Measurements from ENCODE around the gene FHOD1.
A peak's percentile ranks its signal among the peaks of the same experiment; 100 is the strongest.

FHOD1 gene

DNA sequence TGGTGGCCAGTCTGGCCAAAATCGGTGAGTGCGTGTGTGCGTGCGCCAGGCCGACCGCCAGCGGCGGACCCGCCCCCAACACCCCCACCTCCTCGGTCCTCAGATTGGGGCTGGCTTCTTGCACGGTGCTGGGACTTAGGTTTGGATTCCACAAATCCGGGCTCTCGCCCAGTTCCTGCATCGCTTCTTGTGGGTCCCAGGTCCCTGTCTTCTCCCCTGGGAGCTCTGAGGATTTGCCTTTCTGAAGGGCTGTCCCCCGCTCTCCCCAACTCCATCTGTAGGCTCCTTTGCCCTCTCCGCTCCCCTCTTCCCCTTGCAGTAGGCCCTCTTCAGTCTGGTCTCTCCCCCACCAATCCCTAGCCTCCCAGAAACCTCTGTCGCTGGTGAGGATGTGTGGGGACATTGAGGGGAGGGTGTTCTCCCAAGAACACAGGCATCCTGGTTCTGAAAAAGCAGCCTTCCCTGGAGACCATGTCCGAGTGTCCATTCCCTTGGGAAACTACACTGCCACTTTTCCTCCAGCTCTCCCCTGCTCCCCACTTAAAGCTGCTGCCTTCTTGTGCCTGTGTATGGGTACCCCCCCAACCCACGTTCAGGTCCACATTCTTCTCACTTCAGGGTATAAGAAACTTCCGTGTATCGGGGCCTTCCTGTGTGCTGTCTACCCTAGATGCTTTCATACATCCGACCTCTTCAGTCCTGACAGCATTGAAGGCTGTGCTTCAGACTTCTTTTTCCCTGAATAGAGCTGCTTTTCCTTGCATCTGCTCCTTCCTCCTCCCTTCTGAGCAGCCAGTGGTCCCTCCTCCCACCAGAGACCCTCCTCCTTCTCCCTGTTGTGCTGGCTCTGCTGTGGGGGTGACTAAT, 2.1 kb upstream of the FHOD1 start:
- no peak for DNase-seq (ENCODE audit: low read depth)

DNA sequence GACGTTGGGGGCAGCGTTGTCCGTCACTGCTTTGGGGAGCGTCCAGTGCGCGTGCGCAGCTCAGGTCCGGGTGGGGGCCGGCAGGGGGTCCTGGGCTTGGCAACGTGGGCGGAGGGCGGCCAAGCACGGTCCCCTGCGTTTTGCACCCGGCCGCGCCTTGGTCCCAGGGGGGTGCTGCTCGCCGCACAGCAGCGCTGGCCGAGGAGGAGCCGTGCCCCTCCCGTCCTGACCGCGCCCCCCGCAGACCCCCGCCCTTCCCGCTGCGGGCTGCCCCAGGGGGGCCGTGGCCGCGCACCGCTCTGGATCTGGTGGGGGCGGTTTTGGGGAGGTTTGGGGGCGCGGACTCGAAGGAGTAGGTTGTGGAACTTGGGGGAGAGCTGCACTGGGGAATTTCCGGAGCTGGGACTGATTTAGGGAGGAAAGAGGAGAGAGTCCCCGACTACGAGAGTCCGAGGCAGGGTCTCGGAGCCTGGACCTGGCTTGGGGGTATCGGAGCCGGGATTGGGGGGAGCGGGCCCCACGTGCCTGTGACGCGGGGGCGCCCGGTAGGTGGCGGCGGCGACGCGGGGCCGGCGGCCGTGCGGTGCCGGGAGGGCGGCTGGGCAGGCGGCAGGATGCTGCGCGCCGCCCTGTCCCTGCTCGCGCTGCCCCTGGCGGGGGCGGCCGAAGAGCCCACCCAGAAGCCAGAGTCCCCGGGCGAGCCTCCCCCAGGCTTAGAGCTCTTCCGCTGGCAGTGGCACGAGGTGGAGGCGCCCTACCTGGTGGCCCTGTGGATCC, 1.3 kb upstream of the FHOD1 start, which contains the start of gene SLC9A5:
Gene SLC9A5, plus strand, starts transcription at position 579 of the 777 bp plus-strand sequence. Its CDS starts 36 bp downstream, at position 615.
- DNase-seq (ENCODE audit: low read depth), result no peak

DNA sequence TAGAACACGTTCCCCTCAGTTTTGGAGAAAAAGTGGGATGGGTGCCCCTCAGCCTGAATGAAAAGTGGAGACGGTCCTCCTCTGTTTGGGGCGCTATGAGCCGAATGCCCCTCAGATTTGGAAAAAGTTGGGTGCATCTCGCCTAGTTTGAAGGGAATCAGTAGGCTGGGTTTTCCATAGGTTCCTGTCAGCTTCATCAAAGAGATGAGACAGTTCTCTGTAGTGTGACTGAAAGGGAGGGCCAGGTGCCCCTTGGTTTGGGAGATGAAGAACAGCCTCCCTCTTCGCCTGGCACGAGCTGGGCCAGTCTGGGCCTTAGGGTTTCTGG, 756 bp upstream of the FHOD1 start:
- DNase-seq (ENCODE audit: low read depth), result no peak

DNA sequence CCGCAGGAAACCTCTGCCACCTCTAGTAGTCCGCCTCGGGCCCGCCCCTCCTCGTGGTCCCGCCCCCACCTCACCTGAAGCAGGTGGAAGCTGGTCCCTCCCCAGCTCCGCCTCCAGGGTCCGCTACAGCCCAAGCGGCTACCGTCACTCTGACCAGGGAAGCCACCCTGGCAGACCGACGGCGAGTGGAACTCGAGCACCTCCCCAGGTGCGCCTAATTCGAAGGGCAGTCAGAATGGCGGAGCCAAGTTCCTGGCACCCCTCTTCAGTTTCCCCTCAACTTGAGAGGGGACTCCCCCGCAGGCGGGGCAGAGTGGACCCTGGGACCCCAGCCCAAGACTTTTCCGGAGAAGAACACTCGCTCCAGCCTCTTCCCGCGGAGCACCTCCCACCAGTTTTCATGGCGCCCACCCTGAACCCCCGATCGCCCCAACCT, 507 bp downstream of the FHOD1 start:
- DNase-seq (ENCODE audit: low read depth), result no peak

DNA sequence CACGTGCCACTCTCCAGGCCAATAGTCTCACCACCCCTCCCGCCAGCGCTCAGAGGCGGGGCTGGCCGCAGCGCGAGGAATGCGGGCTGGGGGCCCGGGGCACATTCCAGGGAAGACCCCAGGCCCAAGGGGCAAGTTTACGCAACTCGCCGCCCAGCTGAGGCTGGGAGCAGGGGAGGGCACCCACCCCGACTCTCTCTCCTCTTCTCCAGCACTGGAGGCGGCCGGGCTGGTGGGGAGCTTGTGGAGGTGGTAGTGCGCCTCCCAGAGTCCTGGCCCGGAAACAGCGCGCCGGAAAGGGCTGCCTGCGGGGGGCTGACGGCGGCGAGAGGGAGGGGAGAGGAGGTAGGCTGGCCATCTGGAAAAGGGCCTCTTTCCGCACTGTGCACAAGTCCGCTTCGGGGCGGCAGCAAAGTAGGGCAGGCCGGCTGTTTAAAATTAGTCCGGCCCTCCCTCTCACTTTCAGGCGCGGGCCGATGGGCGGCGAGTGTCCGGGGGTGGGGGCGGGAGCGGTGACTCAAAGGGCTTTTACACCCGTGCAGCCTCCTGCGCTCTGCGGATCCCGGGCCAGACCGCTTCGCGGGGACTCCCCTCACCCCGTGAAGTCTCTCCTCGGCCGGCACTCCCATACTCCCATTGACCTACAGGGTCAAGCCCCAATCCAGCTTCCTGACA, 1.1 kb downstream of the FHOD1 start:
- no peak for DNase-seq (ENCODE audit: low read depth)

- DNase-seq (ENCODE audit: low read depth), result no peak
Observed at GRCh38 chr16:67245674-67246080, 1.6 kb downstream of the FHOD1 start.

DNA sequence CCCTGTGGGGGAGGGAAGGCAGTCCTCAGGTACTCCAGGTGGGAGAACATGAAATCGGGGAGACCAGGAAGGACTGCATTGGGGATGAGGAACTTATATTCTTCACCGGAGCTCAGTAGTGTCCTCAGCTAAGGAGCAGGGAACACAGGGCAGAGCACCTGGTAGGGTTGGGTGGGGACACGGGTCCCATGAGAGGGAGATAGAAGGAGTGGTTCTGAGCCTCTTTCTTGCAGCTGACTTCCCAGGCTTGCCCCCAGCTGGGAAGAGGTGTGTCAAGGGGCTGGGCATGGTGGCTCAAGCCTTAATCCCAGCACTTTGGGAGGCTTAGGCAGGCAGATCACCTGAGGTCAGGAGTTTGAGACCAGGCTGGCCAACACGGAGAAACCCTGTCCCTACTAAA, 2.1 kb downstream of the FHOD1 start:
- DNase-seq (ENCODE audit: low read depth), result no peak

DNA sequence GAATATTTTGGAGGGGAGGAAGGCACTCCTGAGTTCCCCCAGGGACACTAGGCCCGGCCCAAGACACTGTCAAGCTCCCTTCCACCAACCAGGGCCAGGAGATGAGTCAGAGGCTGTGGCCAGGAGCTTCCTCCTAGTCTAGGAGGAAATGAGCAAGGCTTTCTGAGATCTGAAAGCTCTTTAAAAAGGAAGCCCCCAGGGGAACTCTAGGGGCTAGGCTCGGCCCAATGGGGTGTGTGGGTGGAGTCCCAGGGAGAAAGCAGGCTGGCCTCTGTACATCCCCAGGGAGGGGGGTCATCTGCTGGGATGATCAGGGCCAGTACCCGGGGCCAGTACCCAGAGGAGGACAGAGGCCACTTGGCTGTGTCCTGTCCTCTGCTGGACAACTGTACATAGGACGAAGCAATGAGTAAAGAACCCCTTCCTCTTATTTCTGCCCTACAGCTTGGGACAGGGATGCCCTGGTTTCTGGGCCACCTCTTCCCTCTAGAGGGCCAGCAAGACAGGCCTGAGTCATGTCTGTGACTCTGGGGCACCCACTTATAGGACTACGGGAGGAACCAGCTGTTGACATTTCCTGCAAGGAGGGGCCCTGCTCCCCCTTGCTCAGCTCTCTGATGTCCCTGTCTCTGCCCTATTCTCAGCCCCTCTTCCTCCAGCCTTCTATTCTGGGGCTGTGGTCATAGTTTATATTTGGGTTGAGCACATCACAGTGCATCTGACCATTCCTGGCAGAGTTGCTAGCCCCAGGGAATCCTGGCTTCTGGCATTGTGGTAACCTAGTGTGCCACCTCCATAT, 2.7 kb downstream of the FHOD1 start:
- DNase-seq (ENCODE audit: low read depth), result peak; percentile 86

DNA sequence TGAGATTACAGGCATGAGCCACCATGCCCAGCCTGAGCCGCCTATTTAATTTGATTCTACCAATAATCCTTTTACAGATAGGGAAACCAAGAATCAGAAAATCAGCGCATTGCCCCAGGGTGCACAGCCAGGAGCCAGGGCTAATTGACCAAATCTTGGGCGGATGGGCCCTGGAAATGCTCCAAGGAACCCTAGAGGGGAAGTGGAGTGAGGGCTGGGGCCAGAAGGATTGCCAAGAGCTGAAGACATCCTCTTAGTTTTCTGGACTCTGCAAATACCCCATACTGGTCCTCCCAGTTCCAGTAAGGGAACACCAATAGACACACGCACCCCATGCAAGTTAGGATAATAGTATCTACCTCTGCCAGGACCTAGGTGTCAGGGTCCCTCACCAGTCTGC, 3.8 kb downstream of the FHOD1 start:
- no peak for DNase-seq (ENCODE audit: low read depth)

DNA sequence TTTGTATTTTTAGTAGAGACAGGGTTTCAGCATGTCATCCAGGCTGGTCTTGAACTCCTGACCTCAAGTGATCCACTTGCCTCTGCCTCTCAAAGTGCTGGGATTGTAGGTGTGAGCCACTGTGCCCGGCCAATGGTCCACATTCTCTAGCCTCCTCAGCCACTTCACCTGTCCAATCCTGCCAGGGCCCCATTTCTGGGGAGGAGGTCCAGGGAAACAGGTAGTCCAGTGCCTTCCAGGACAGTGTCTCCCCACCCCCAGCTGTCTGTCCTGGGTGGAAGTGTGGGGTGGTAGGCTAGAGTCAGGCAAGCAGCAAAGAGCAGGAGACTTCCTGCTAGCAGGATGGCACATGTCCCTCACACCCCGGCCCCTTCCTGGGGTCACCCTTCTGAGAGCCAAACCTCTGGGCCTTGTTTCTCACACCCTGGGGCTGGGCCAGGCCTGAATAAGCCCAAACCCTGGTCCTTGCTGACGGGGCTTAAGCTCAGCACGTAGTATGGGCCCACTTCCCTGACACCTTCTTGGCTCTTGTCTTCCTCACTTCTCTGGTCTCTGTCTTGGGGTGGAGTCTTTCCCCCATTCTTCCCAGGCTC, 5.0 kb downstream of the FHOD1 start:
- no peak for DNase-seq (ENCODE audit: low read depth)

- DNase-seq (ENCODE audit: low read depth), result peak; percentile 72
Observed at GRCh38 chr16:67241008-67241900, 6.0 kb downstream of the FHOD1 start.

DNA sequence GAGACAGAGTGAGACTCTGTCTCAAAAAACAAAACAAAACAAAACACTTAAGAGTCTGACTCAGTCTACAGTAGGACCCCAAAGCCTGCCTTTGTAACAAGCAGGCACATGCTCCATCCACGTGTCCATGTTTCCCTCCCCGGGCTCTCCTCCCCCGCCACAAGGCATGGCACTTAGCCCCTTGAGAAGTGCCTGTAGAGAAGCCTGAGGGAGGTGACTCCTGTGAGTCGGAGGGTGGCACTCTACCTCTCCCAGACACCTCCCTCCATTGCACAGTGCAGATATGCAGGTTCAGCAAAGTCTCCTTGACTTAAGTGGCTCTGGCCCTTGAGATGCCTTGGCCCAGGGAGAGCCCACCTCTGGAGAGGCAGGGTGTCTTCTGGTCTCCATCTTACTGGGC, 6.8 kb downstream of the FHOD1 start:
- DNase-seq (ENCODE audit: low read depth), result no peak

DNA sequence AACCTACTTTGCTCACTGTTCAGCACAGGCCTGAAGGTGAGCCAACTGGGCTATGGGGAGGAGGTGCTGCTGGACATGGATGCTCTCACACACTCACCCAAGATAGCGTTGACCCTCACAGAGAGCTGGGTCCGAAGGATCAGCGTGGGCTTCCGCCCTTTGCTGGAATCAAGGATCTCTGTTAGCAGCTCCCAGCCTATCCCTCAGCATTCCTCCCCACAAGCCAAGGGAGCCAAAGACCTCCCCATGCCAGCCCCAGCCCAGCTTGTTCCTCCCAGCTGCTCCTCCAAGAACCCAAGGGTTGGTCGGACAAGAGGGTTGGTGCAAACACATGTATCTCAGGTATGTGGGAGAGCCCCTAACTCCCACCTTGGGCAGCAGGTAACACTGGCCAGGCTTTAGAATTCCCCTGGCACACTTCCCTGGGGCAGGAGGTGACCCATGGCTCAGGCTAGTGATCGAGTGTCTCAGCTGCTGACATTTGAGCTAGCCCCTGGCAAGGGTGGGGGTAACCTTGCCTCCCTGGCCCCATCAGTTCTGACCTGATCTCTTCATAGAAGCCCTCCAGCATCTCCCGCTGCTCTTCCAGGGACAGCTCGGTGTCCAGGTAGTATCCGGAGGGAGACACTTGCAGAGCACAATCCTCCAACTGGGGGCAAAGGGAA, 8.3 kb downstream of the FHOD1 start:
- DNase-seq (ENCODE audit: low read depth), result no peak

DNA sequence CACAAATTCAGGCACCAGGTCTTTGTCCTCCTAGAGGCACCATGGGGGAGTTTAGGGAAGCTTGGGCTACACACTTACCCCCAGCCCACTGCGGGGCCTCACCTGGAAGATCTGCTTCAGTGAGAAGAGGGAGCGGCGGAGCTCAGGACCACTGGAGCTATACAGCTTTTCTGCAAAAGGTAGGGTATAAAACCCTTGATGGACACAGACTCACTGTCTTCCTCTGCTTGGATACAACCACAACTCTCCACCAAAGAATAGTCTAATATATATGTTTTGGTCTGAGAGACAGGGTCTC, 9.1 kb downstream of the FHOD1 start:
- DNase-seq (ENCODE audit: low read depth), result no peak

- no peak for DNase-seq (ENCODE audit: low read depth)
Observed at GRCh38 chr16:67237396-67238277, 9.6 kb downstream of the FHOD1 start.

- no peak for DNase-seq (ENCODE audit: low read depth)
Observed at GRCh38 chr16:67236563-67237395, 10.5 kb downstream of the FHOD1 start.

GRCh38 chr16:67235816-67236562, 11.3 kb downstream of the FHOD1 start:
- DNase-seq (ENCODE audit: low read depth), result no peak
